ENCODE measurements around the gene GAS2.

GAS2 gene

GRCh38 chr11:22733475-22734248 is 67.3 kb downstream of the GAS2 start:
- TF ChIP-seq FOXP2 (optimal IDR thresholded peaks at IDR 0.05; ENCODE audit: borderline replicate concordance, extremely low read depth, extremely low read length, insufficient read depth) (no peak), REST (IDR thresholded peaks at IDR 0.05; ENCODE audit: insufficient read depth in 1 of 2, low read depth in 2 of 2, low read length in 2 of 2) (no peak), POLR2AphosphoS5 (IDR thresholded peaks at IDR 0.05; ENCODE audit: low read depth, low read length) (no peak), TAF1 (IDR thresholded peaks at IDR 0.05; ENCODE audit: borderline replicate concordance, insufficient read depth, low read length) (no peak), SIN3A (IDR thresholded peaks at IDR 0.05; ENCODE audit: borderline replicate concordance, insufficient read depth, low read length) (no peak)

- TF ChIP-seq REST (IDR thresholded peaks at IDR 0.05; ENCODE audit: insufficient read depth in 1 of 2, low read depth in 2 of 2, low read length in 2 of 2) (no peak), TAF1 (IDR thresholded peaks at IDR 0.05; ENCODE audit: borderline replicate concordance, insufficient read depth, low read length) (no peak)
Observed at GRCh38 chr11:22734628-22735345, 68.4 kb downstream of the GAS2 start.

- no peak for TF ChIP-seq FOXP2 (optimal IDR thresholded peaks at IDR 0.05; ENCODE audit: borderline replicate concordance, extremely low read depth, extremely low read length, insufficient read depth)
- no peak for TF ChIP-seq REST (IDR thresholded peaks at IDR 0.05; ENCODE audit: insufficient read depth in 1 of 2, low read depth in 2 of 2, low read length in 2 of 2)
- TF ChIP-seq POLR2AphosphoS5 (IDR thresholded peaks at IDR 0.05; ENCODE audit: low read depth, low read length), result no peak
- TF ChIP-seq SIN3A (IDR thresholded peaks at IDR 0.05; ENCODE audit: borderline replicate concordance, insufficient read depth, low read length), result no peak
- no peak for TF ChIP-seq TAF1 (IDR thresholded peaks at IDR 0.05; ENCODE audit: borderline replicate concordance, insufficient read depth, low read length)
Observed at GRCh38 chr11:22742157-22742613, 75.8 kb downstream of the GAS2 start.

- TF ChIP-seq REST (IDR thresholded peaks at IDR 0.05; ENCODE audit: insufficient read depth in 1 of 2, low read depth in 2 of 2, low read length in 2 of 2), result no peak
Observed at GRCh38 chr11:22749536-22749935, 83.1 kb downstream of the GAS2 start.

Data from PFSK-1 (cell line).